Endothelial cell (in vitro differentiated cells): ENCODE data around the gene ARHGAP15. TPM values are rescaled to one million over a fixed set of nuclear protein-coding genes. Genes with fewer than 3 reads are reported as not detected.

ENCODE experiments used
- DNase-seq: peaks from one replicate; pipeline ENCODE4 v3.0.0; 2021; ENCODE audit warnings: low spot score
- H3K27ac Mint-ChIP-seq: one replicate; pipeline ENCODE4 v1.8.0; 2021; ENCODE audit warnings: mixed read lengths, inconsistent platforms; ENCODE audit not compliant: unreplicated experiment
- H3K27me3 Mint-ChIP-seq: one replicate; pipeline ENCODE4 v1.8.0; 2021; ENCODE audit warnings: mild to moderate bottlenecking, moderate library complexity, mixed read lengths, inconsistent platforms; ENCODE audit not compliant: unreplicated experiment
- H3K36me3 Mint-ChIP-seq: one replicate; pipeline ENCODE4 v1.8.0; 2021; ENCODE audit warnings: mild to moderate bottlenecking, low read depth, mixed read lengths, inconsistent platforms; ENCODE audit not compliant: unreplicated experiment
- H3K4me1 Mint-ChIP-seq: one replicate; pipeline ENCODE4 v1.8.0; 2021; ENCODE audit warnings: mild to moderate bottlenecking, mixed read lengths, inconsistent platforms; ENCODE audit not compliant: unreplicated experiment
- H3K4me3 Mint-ChIP-seq: one replicate; pipeline ENCODE4 v1.8.0; 2021; ENCODE audit warnings: mild to moderate bottlenecking, mixed read lengths, inconsistent platforms; ENCODE audit not compliant: unreplicated experiment
- H3K9me3 Mint-ChIP-seq: one replicate; pipeline ENCODE4 v1.8.0; 2021; ENCODE audit warnings: mixed read lengths, inconsistent platforms; ENCODE audit not compliant: unreplicated experiment
- CTCF ChIP-seq: fragments of 200-600 bp; sonication (generic); IDR thresholded peaks from one replicate; pipeline ENCODE4 v1.5.0; 2021; ENCODE audit warnings: antibody characterized with exemption; ENCODE audit not compliant: unreplicated experiment
- total RNA-seq: library from RNA; stranded (reverse); fragmentation: NEBNext Ultra II Directional; extraction: Animal tissue kit (Norgen Biotek cat#: 25700); gene quantifications from one replicate; pipeline ENCODE4 v1.2.1, GENCODE V29; 2021; ENCODE audit not compliant: unreplicated experiment

The ARHGAP15 gene
- total RNA-seq, 1 donor from 2014 or later = not detected

GRCh38 chr2:143679617-143680016 is 550.4 kb downstream of the ARHGAP15 start:
- no peak for DNase-seq
- TF ChIP-seq CTCF = no peak
- H3K36me3 Mint-ChIP-seq = no peaks in the 10 kb centered on the region
- H3K4me3 Mint-ChIP-seq = no peak overlapping the region
- H3K27me3 Mint-ChIP-seq = no peaks in the 10 kb centered on the region
- no peaks in the 10 kb centered on the region for H3K9me3 Mint-ChIP-seq
- no peaks in the 10 kb centered on the region for H3K4me1 Mint-ChIP-seq
- no peak overlapping the region for H3K27ac Mint-ChIP-seq

- no peaks in the 10 kb centered on the region for H3K36me3 Mint-ChIP-seq
- H3K4me3 Mint-ChIP-seq = no peak overlapping the region
- no peak for DNase-seq
- no peaks in the 10 kb centered on the region for H3K9me3 Mint-ChIP-seq
- peaks cover 3% of the 10 kb centered on the region for H3K4me1 Mint-ChIP-seq
- H3K27ac Mint-ChIP-seq = no peak overlapping the region
- TF ChIP-seq CTCF = no peak
- no peaks in the 10 kb centered on the region for H3K27me3 Mint-ChIP-seq
Observed at GRCh38 chr2:143680885-143681405, 551.7 kb downstream of the ARHGAP15 start.

- no peaks in the 10 kb centered on the region for H3K9me3 Mint-ChIP-seq
- H3K36me3 Mint-ChIP-seq = no peaks in the 10 kb centered on the region
- no peaks in the 10 kb centered on the region for H3K27me3 Mint-ChIP-seq
- no peak overlapping the region for H3K27ac Mint-ChIP-seq
- no peak overlapping the region for H3K4me3 Mint-ChIP-seq
- TF ChIP-seq CTCF = no peak
- no peak for DNase-seq
- peaks cover 3% of the 10 kb centered on the region for H3K4me1 Mint-ChIP-seq
Observed at GRCh38 chr2:143682436-143683055, 553.3 kb downstream of the ARHGAP15 start.

- H3K4me3 Mint-ChIP-seq = no peak overlapping the region
- H3K27ac Mint-ChIP-seq = no peak overlapping the region
- H3K36me3 Mint-ChIP-seq = no peaks in the 10 kb centered on the region
- H3K4me1 Mint-ChIP-seq = peaks cover 3% of the 10 kb centered on the region
- DNase-seq = no peak
- no peak for TF ChIP-seq CTCF
- H3K27me3 Mint-ChIP-seq = no peaks in the 10 kb centered on the region
- H3K9me3 Mint-ChIP-seq = no peaks in the 10 kb centered on the region
Observed at GRCh38 chr2:143683977-143684376, 554.8 kb downstream of the ARHGAP15 start.

GRCh38 chr2:143684551-143685320 is 555.5 kb downstream of the ARHGAP15 start:
- no peaks in the 10 kb centered on the region for H3K36me3 Mint-ChIP-seq
- DNase-seq = no peak
- H3K27ac Mint-ChIP-seq = no peak overlapping the region
- no peak overlapping the region for H3K4me3 Mint-ChIP-seq
- H3K27me3 Mint-ChIP-seq = no peaks in the 10 kb centered on the region
- peaks cover 3% of the 10 kb centered on the region for H3K4me1 Mint-ChIP-seq
- H3K9me3 Mint-ChIP-seq = no peaks in the 10 kb centered on the region
- TF ChIP-seq CTCF = no peak
